Thoracic aorta (tissue), 2 donors: ENCODE data around the gene NAA38. TPM values are rescaled to one million over a fixed set of nuclear protein-coding genes. Genes with fewer than 3 reads are reported as not detected.

Experiments
- ATAC-seq: fragments of 150-250 bp; one replicate; pipeline ENCODE4 v1.8.0; 2017; ENCODE audit warnings: low read depth; ENCODE audit not compliant: insufficient number of reproducible peaks, low FRiP score
- DNase-seq: peaks from one replicate; pipeline ENCODE4 v3.0.0-alpha.2; 2020; ENCODE audit warnings: low spot score
- H3K27ac ChIP-seq, 2 donors: fragments of 200-600 bp; sonication (generic); 1 replicate in 1 of 2; 2 replicates in 1 of 2; pipeline ENCODE4 v1.5.1; 2016; ENCODE audit warnings: mild to moderate bottlenecking in 2 of 2, moderate library complexity in 2 of 2
- H3K27me3 ChIP-seq: fragments of 200-600 bp; sonication (generic); replicated peaks from 2 replicates; pipeline ENCODE4 v1.6.0; 2016; ENCODE audit warnings: mild to moderate bottlenecking; ENCODE audit not compliant: insufficient read depth
- H3K36me3 ChIP-seq: fragments of 200-600 bp; sonication (generic); one replicate; pipeline ENCODE4 v1.5.1; 2016
- H3K4me1 ChIP-seq, 2 donors: fragments of 200-600 bp; sonication (generic); 1 replicate in 1 of 2; 2 replicates in 1 of 2; pipeline versions ENCODE4 v1.5.1 to v1.6.0; 2016; ENCODE audit warnings: low read depth in 2 of 2, mild to moderate bottlenecking in 1 of 2; ENCODE audit not compliant: control insufficient read depth in 1 of 2
- H3K4me3 ChIP-seq: fragments of 200-600 bp; sonication (generic); 2 replicates; pipeline ENCODE4 v1.5.1; 2016; ENCODE audit warnings: mild to moderate bottlenecking
- H3K9me3 ChIP-seq: fragments of 200-600 bp; sonication (generic); 2 replicates; pipeline ENCODE4 v1.5.1; 2016
- CTCF ChIP-seq: fragments of 200-600 bp; sonication (generic); IDR thresholded peaks from one replicate; pipeline ENCODE4 v1.5.1; 2019; ENCODE audit warnings: antibody characterized with exemption
- total RNA-seq, 2 donors: library from RNA; depleted of rRNA; stranded (reverse); fragments of >200 nt; gene quantifications; one replicate each; pipeline versions ENCODE4 v1.1.0 to v1.2.3, GENCODE V29; 2016

NAA38 gene
- total RNA-seq, 2 donors from 2014 or later = 49.5 to 62.7 TPM

GRCh38 chr17:7820231-7820630 is 37.1 kb downstream of the NAA38 start:
- TF ChIP-seq CTCF = no peak
- DNase-seq (no peak), ATAC-seq (no peak)

GRCh38 chr17:7818746-7819645 is 38.4 kb downstream of the NAA38 start:
- H3K4me3 ChIP-seq = no peak overlapping the region
- no peaks in the 10 kb centered on the region for H3K4me1 ChIP-seq
- no peaks in the 10 kb centered on the region for H3K27me3 ChIP-seq
- DNase-seq (no peak), ATAC-seq (no peak)
- TF ChIP-seq CTCF = no peak
- H3K9me3 ChIP-seq = no peaks in the 10 kb centered on the region
- H3K36me3 ChIP-seq = no peaks in the 10 kb centered on the region
- no peak overlapping the region for H3K27ac ChIP-seq

More at GRCh38 chr17:7820231-7820630, 37.1 kb downstream of the NAA38 start:
- Histone ChIP-seq H3K27ac (no peak overlapping the region), H3K4me1 (peaks cover 0 to under 1% of the 10 kb centered on the region in 2 donors), H3K4me3 (no peak overlapping the region), H3K27me3 (no peaks in the 10 kb centered on the region), H3K36me3 (no peaks in the 10 kb centered on the region), H3K9me3 (no peaks in the 10 kb centered on the region)

- DNase-seq (no peak), ATAC-seq (no peak)
- no peaks in the 10 kb centered on the region for H3K36me3 ChIP-seq
- no peaks in the 10 kb centered on the region for H3K4me1 ChIP-seq
- no peaks in the 10 kb centered on the region for H3K9me3 ChIP-seq
- no peak overlapping the region for H3K4me3 ChIP-seq
- H3K27ac ChIP-seq = no peak overlapping the region
- TF ChIP-seq CTCF = no peak
- no peaks in the 10 kb centered on the region for H3K27me3 ChIP-seq
These were observed 39.3 kb downstream of the NAA38 start for GRCh38 chr17:7818026-7818425.

- Histone ChIP-seq H3K36me3 (no peaks in the 10 kb centered on the region), H3K4me1 (no peaks in the 10 kb centered on the region), H3K27ac (no peak overlapping the region), H3K4me3 (no peak overlapping the region), H3K9me3 (no peaks in the 10 kb centered on the region), H3K27me3 (no peaks in the 10 kb centered on the region)
- DNase-seq (no peak), ATAC-seq (no peak)
- no peak for TF ChIP-seq CTCF
These were observed 39.8 kb downstream of the NAA38 start for GRCh38 chr17:7817643-7817964.

- Histone ChIP-seq H3K27ac (no peak overlapping the region), H3K36me3 (no peaks in the 10 kb centered on the region), H3K4me3 (no peak overlapping the region), H3K4me1 (no peaks in the 10 kb centered on the region), H3K9me3 (no peaks in the 10 kb centered on the region), H3K27me3 (no peaks in the 10 kb centered on the region)
- DNase-seq (no peak), ATAC-seq (no peak)
- TF ChIP-seq CTCF = no peak
These were observed 40.3 kb downstream of the NAA38 start for GRCh38 chr17:7816926-7817642.
